Stomach smooth muscle (tissue), 2 donors: Measurements from ENCODE around the gene PTH1R.

Experiments
- H3K27ac ChIP-seq: one replicate; pipeline ENCODE4 v1.7.0; 2013; ENCODE audit warnings: mild to moderate bottlenecking, low read length, inconsistent platforms
- H3K27me3 ChIP-seq, 2 donors: one replicate each; pipeline ENCODE4 v1.7.0; 2013; ENCODE audit warnings: low read length in 2 of 2; ENCODE audit not compliant: insufficient read depth in 2 of 2, control insufficient read depth in 1 of 2
- H3K36me3 ChIP-seq, 2 donors: one replicate each; pipeline ENCODE4 v1.7.0; 2013; ENCODE audit warnings: low read length in 2 of 2; ENCODE audit not compliant: control insufficient read depth in 2 of 2, insufficient read depth in 2 of 2
- H3K4me1 ChIP-seq: one replicate; pipeline ENCODE4 v1.7.0; 2013; ENCODE audit warnings: low read length; ENCODE audit not compliant: control insufficient read depth, insufficient read depth
- H3K4me3 ChIP-seq, 2 donors: one replicate each; pipeline ENCODE4 v1.7.0; 2013; ENCODE audit warnings: low read length in 2 of 2
- H3K9ac ChIP-seq, 2 donors: one replicate each; pipeline ENCODE4 v1.7.0; 2013; ENCODE audit warnings: low read length in 2 of 2, mild to moderate bottlenecking in 1 of 2
- H3K9me3 ChIP-seq, 2 donors: one replicate each; pipeline ENCODE4 v1.7.0; 2013; ENCODE audit warnings: low read length in 2 of 2; ENCODE audit not compliant: control insufficient read depth in 2 of 2
- donor health status: healthy.
- donor health status: Pancreatic carcinoma.

PTH1R gene

DNA sequence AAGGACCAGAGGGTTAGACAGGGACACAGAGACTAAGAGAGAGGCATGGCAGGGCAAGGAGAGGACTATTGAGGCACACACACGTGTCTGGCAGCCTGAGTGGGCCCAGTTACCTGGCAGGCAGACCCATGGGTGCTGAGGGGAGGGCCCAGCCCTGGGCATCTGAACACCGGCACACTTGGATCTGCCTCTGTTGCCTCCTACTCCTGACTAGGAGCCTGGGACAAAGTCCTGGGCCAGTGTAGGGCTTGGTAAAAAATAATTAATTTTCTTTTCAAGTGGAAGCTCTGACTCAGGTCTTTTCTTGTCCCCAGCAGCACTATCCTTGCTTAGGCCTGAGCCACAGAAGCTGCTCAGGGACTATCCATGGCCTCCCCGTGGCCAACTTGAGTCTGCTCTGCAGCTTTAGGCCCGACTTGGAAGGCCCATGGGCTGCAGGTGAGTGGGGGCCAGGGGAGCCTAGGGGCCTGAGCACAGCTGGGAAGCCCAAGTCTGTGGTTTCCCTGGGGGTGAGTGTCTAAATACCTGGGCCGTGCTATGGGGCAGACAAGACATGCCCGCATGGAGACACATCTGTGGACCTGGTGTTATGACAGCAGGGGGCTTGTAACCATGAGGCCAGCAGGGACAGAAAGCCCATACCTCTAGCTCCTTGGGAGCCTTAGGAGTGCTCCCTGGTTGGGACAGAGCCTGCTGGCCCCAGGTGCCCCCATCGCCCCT is at the start of gene PTH1R:
PTH1R (plus strand) TSS at position 316 of the 720 bp plus-strand sequence. CDS start 5,839 bp downstream, outside the sequence.
- Histone ChIP-seq H3K27me3 (peaks cover 0 to 11% of the 10 kb centered on the region in 2 donors), H3K36me3 (no peaks in the 10 kb centered on the region), H3K9ac (no peak within 1 kb of the TSS), H3K4me1 (peaks cover 42% of the 10 kb centered on the region), H3K27ac (no peak within 1 kb of the TSS), H3K9me3 (no peaks in the 10 kb centered on the region), H3K4me3 (no peak within 1 kb of the TSS)

DNA sequence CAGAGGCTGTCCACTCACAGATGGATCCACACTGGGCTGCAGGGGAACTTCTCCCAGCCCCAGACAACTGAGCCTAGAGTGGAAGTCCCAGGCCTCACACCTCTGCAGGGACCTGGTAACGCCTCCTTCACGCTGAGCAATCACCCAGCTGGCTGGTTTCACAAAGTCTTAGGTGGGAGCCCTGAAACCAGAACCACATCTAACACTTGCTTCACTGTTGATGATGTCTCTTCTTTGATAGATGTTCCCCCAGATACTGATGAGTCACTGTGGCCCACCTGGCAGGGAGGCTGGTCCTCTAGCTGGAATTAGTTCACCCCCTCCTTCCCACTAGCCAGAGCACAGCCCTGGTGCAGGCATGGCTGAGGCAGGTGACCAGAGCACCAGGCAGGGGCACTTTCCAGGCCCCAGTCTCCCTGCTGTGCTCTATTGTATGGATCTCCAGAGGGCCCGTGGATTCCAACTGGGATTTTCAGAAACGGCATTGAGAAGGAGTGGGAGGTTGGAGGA is 47.8 kb upstream of the PTH1R start:
- no peak overlapping the region for H3K27ac ChIP-seq
- H3K27me3 ChIP-seq = no peaks in the 10 kb centered on the region

DNA sequence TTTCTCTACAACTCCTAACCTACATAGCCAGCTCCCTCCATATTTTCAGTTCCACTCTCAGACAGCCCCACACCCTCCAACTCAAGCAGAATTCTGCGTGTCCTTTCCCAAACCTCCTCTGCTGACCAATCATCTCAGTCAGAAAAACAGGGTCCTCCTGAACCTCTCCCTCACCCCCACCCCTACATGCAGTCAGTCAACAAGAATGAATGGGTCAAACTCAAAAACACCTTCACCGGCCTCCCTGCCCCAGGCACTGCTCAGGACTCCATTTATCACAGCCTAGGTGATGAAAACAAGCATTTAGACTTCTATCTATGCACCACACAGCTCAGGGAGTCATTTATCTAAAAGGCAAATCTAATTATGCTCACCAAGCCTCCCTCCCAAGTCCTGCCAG is 46.7 kb upstream of the PTH1R start:
- Histone ChIP-seq H3K9ac (no peak overlapping the region), H3K36me3 (no peaks in the 10 kb centered on the region), H3K27ac (no peak overlapping the region), H3K9me3 (no peaks in the 10 kb centered on the region), H3K27me3 (no peaks in the 10 kb centered on the region), H3K4me1 (no peaks in the 10 kb centered on the region), H3K4me3 (no peak overlapping the region)

More for the DNA sequence above, 47.8 kb upstream of the PTH1R start:
- no peak overlapping the region for H3K4me3 ChIP-seq
- H3K9me3 ChIP-seq = no peaks in the 10 kb centered on the region
- no peaks in the 10 kb centered on the region for H3K36me3 ChIP-seq
- H3K9ac ChIP-seq = no peak overlapping the region
- no peaks in the 10 kb centered on the region for H3K4me1 ChIP-seq

DNA sequence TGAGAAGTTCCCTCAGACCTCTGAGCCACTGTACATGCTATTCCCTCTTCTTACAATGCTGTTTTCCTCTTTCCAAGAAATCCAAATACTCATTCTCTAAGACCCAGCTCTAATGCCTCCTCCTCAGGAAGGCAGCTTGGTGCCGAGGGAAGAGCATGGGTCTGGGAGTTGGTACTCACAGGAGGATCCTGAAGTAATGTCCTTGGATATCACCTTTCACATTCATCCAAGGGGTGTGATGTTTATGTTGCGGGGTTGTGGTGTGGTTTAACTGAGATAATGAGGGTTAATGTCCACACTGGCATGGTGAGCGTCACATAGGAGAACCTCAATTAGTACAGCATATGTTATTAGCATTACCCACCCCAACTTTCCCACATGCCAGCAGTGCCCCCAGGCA is 46.2 kb upstream of the PTH1R start:
- no peaks in the 10 kb centered on the region for H3K27me3 ChIP-seq
- H3K4me1 ChIP-seq = no peaks in the 10 kb centered on the region
- H3K36me3 ChIP-seq = no peaks in the 10 kb centered on the region
- H3K9me3 ChIP-seq = no peaks in the 10 kb centered on the region
- no peak overlapping the region for H3K4me3 ChIP-seq
- no peak overlapping the region for H3K9ac ChIP-seq
- no peak overlapping the region for H3K27ac ChIP-seq

DNA sequence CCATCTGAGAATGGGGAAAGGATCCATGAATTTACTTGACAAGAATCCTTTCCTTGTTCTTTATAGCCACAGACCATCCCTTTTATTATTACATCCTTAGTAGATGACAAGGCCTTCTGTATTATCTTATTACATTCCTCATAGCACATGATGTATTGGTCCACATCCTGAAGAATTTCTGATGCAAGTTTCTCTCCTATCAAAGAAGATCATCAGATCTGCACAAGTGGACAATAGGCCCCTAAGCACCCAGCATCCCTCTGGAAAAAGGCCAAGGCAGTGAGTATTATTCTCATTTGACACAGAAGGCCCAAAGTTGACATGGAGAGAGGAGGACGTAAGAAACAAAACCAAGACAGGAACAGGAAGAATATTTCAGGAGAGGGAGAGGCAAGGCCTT is 45.7 kb upstream of the PTH1R start:
- Histone ChIP-seq H3K4me3 (no peak overlapping the region), H3K27me3 (no peaks in the 10 kb centered on the region), H3K36me3 (no peaks in the 10 kb centered on the region), H3K9me3 (no peaks in the 10 kb centered on the region), H3K4me1 (no peaks in the 10 kb centered on the region), H3K9ac (no peak overlapping the region), H3K27ac (no peak overlapping the region)

DNA sequence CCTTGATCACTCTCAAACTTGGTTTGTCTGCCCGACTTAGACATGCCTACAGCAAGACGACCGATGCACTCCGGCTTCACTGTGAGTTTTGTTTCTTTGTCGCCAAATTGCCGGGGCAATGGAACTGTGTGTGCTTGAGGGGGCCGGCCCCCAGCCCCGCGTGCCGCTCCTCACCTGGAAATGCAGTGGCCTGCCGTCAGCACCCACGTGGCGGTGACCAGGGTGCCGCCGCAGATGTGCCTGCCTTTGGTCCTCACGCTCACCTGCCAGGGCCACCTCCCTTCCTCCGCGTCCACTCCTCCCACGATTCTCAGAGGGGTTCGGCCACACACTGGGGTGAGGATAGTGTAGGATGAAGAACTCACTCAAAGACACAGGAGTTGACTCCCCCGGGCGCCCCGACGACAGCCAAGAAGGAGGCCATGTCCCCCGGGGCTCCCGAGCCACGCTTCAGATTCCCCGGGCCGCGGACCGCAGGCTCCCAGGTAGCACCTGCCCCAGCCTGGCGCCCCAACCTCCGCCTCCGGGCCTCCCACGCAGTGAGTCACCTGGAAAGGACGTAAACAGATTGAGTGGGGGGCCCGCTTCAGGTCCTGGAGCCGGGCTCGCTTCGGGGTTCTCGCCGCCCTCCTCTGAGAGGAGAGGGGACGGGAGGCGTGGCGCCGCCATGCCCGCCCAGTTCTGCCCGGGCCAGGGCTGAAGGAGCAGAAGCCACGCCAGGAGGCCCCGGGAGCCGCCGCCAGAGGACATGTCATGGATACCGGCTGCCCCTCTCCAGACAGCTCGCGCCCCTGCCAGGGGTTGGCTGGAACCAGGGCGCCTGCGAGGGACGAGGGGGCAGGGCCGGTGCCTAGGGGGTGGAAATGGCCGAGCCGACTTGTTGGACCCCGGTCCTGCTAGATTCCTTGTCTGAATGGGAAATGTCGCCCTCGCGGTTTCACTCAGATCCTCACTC is 43.9 kb upstream of the PTH1R start:
- no peak overlapping the region for H3K4me3 ChIP-seq

DNA sequence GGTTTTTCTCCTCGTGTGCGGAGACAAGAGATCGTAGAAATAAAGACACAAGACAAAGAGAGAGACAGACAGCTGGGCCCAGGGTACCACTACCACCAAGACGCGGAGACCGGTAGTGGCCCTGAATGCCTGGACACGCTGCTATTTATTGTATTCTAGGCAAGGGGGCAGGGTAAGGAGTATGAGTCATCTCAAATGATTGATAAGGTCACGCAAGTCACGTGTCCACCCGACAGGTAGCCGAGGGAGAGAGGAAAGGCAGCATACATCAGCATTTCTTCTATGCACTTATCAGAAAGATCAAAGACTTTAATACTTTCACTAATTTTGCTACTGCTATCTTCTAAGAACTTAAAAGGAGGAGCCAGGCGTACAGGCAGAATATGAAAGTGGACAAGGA is 42.5 kb upstream of the PTH1R start:
- Histone ChIP-seq H3K36me3 (no peaks in the 10 kb centered on the region), H3K4me1 (no peaks in the 10 kb centered on the region), H3K9me3 (peaks cover 0 to 2% of the 10 kb centered on the region in 2 donors), H3K27ac (no peak overlapping the region), H3K27me3 (no peaks in the 10 kb centered on the region), H3K9ac (no peak overlapping the region), H3K4me3 (no peak overlapping the region)

More for the DNA sequence above, 43.9 kb upstream of the PTH1R start:
- peaks cover 0 to 2% of the 10 kb centered on the region in 2 donors for H3K9me3 ChIP-seq
- H3K4me1 ChIP-seq = no peaks in the 10 kb centered on the region
- no peaks in the 10 kb centered on the region for H3K27me3 ChIP-seq
- H3K9ac ChIP-seq = no peak overlapping the region
- H3K27ac ChIP-seq = no peak overlapping the region
- no peaks in the 10 kb centered on the region for H3K36me3 ChIP-seq

DNA sequence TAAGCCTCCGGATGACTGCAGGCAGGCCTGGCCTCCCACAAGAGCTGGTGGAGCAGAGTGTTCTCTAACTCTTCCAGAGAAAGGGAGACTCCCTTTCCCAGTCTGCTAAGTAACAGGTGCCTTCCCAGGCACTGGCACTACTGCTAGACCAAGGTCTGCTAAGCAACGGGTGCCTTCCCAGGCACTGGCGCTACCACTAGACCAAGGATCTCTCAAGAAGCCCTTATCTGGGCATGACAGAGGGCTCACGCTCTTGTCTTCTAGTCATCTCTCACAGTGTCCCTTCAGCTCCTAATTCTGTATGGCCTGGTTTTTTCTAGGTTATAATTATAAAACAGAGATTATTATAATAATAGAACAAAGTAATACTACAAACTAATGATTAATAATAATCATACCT is 42.0 kb upstream of the PTH1R start:
- H3K27ac ChIP-seq = no peak overlapping the region
- no peak overlapping the region for H3K4me3 ChIP-seq
- H3K9ac ChIP-seq = no peak overlapping the region
- no peaks in the 10 kb centered on the region for H3K4me1 ChIP-seq
- no peaks in the 10 kb centered on the region for H3K36me3 ChIP-seq
- H3K27me3 ChIP-seq = no peaks in the 10 kb centered on the region
- peaks cover 0 to 2% of the 10 kb centered on the region in 2 donors for H3K9me3 ChIP-seq

DNA sequence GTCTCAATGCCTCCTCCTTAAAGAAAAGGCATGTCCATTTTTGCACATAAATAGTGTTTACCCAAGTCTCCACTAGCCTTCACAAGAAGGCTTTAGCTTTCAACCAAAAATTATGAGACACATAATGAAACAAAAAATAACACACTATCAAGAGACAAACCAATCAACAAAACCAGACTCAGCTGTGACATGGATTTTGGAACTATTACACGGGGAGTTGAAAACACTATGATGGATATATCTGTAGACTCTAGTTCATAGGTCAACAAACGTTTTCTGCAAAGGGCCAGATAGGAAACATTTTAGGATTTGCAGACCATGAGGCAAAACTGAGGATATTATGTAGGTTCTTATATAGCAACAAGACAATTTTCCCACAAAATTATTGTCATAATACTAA is 39.2 kb upstream of the PTH1R start:
- Histone ChIP-seq H3K27ac (no peak overlapping the region), H3K4me1 (no peaks in the 10 kb centered on the region), H3K4me3 (no peak overlapping the region), H3K27me3 (no peaks in the 10 kb centered on the region), H3K9ac (no peak overlapping the region), H3K9me3 (peaks cover 2 to 4% of the 10 kb centered on the region in 2 donors), H3K36me3 (no peaks in the 10 kb centered on the region)

DNA sequence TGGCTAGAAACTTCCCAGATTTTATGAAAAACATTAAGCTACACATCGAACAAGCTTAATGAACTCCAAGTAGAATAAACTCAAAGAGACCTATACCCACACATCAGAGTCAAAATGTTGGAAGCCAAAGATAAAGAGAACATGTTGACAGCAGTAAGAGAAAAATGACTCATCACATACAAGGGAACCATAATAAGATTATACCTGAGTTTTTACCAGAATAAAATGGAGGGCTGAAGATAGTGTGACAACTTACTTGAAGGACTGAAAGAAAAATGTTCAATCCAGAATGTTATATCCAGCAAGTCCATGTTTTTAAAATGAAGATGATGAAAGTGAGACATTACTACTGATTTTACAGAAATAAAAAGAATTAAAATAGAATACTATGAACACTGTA is 37.0 kb upstream of the PTH1R start:
- H3K27ac ChIP-seq = no peak overlapping the region
- peaks cover 7% of the 10 kb centered on the region for H3K4me1 ChIP-seq
- H3K36me3 ChIP-seq = no peaks in the 10 kb centered on the region
- H3K4me3 ChIP-seq = no peak overlapping the region
- H3K9ac ChIP-seq = no peak overlapping the region
- peaks cover 2 to 4% of the 10 kb centered on the region in 2 donors for H3K9me3 ChIP-seq
- H3K27me3 ChIP-seq = no peaks in the 10 kb centered on the region
